Left ventricle myocardium inferior (tissue), 1 donor: ENCODE results near the gene CNDP1. TPM values are rescaled to one million over a fixed set of nuclear protein-coding genes. Genes with fewer than 3 reads are reported as not detected.

Experiments
- DNase-seq: peaks from one replicate; pipeline ENCODE4 v3.0.0-alpha.2; 2020
- H3K27ac ChIP-seq: fragments of 200-600 bp; replicated peaks from 2 replicates; pipeline ENCODE4 v1.8.0; 2021
- H3K27me3 ChIP-seq: fragments of 200-600 bp; 2 replicates; pipeline ENCODE4 v1.8.0; 2021; ENCODE audit warnings: low read depth
- H3K36me3 ChIP-seq: fragments of 200-600 bp; 2 replicates; pipeline ENCODE4 v1.8.0; 2021
- H3K4me1 ChIP-seq: fragments of 200-600 bp; 2 replicates; pipeline ENCODE4 v1.8.0; 2021
- H3K4me3 ChIP-seq: fragments of 200-600 bp; 2 replicates; pipeline ENCODE4 v1.8.0; 2021; ENCODE audit warnings: mild to moderate bottlenecking, moderate library complexity
- H3K9me3 ChIP-seq: fragments of 200-600 bp; replicated peaks from 2 replicates; pipeline ENCODE4 v1.8.0; 2021
- CTCF ChIP-seq: fragments of 200-600 bp; IDR thresholded peaks from 2 replicates; pipeline ENCODE4 v1.8.0; 2021; ENCODE audit warnings: antibody characterized with exemption, mild to moderate bottlenecking, borderline replicate concordance
- intact Hi-C: fragments of 100-400 bp; cut with micrococcal nuclease; formaldehyde crosslinking; loops from one replicate; pipeline ENCODE4 v1.11.0; 2022
- total RNA-seq: library from RNA; stranded (reverse); fragmentation: NEBNext Ultra II Directional; extraction: Animal tissue kit (Norgen Biotek cat#: 25700); gene quantifications from one replicate; pipeline ENCODE4 v1.2.1, GENCODE V29; 2021
- donor health status: DM: no; HTN: yes; CAD: no; lungs with severe emphysema.

CNDP1 gene
- total RNA-seq, 1 donor from 2014 or later, result not detected

GRCh38 chr18:74546007-74546406 lies 11.7 kb downstream of the CNDP1 start:
- TF ChIP-seq CTCF, result no peak
- Histone ChIP-seq H3K27ac (peak overlapping the region; percentile 93), H3K9me3 (peaks cover 24% of the 10 kb centered on the region), H3K36me3 (no peaks in the 10 kb centered on the region), H3K4me3 (no peak overlapping the region), H3K4me1 (peaks cover 48% of the 10 kb centered on the region), H3K27me3 (no peaks in the 10 kb centered on the region)
- intact Hi-C loops, result no loop called here
- no peak for DNase-seq

GRCh38 chr18:74546751-74547530 lies 12.6 kb downstream of the CNDP1 start:
- peak overlapping the region; percentile 93 for H3K27ac ChIP-seq
- no peak overlapping the region for H3K4me3 ChIP-seq
- no peaks in the 10 kb centered on the region for H3K36me3 ChIP-seq
- no peak for TF ChIP-seq CTCF
- intact Hi-C loops, result no loop called here
- H3K27me3 ChIP-seq, result no peaks in the 10 kb centered on the region
- peak; percentile 42 for DNase-seq
- peaks cover 55% of the 10 kb centered on the region for H3K4me1 ChIP-seq
- peaks cover 24% of the 10 kb centered on the region for H3K9me3 ChIP-seq

GRCh38 chr18:74547860-74548259 lies 13.6 kb downstream of the CNDP1 start:
- intact Hi-C loops, result no loop called here
- Histone ChIP-seq H3K9me3 (peaks cover 24% of the 10 kb centered on the region), H3K4me3 (no peak overlapping the region), H3K27me3 (no peaks in the 10 kb centered on the region), H3K4me1 (peaks cover 46% of the 10 kb centered on the region), H3K27ac (peak overlapping the region; percentile 93), H3K36me3 (no peaks in the 10 kb centered on the region)
- no peak for TF ChIP-seq CTCF
- DNase-seq, result no peak

- Histone ChIP-seq H3K4me3 (no peak overlapping the region), H3K36me3 (no peaks in the 10 kb centered on the region), H3K4me1 (peaks cover 38% of the 10 kb centered on the region), H3K27ac (no peak overlapping the region), H3K27me3 (no peaks in the 10 kb centered on the region), H3K9me3 (peaks cover 24% of the 10 kb centered on the region)
- TF ChIP-seq CTCF, result no peak
- DNase-seq, result no peak
- intact Hi-C loops, result loop anchor here (5.0 kb wide), 1 partner anchor 52 kb away; the partner anchor contains the start of gene CNDP2
Measured at GRCh38 chr18:74549591-74550104, 15.3 kb downstream of the CNDP1 start.

DNA sequence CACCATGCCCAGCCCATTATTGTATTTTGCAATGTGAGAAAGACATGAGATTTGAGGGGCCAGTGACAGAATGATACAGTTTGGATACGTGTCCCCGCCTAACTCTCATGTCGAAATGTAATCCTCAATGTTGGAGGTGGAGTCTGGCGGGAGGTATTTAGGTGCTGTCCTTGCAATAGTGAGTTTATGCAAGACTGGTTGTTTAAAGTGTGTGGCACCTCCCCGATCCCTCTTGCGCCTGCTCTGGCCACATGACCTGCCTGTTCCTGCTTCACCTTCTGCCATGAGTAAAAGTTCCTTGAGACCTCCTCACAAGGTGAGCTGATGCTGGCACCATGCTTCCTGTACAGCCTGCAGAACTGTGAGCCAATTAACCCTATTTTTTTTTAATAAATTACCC lies 16.6 kb downstream of the CNDP1 start:
- peaks cover 30% of the 10 kb centered on the region for H3K4me1 ChIP-seq
- no peak overlapping the region for H3K4me3 ChIP-seq
- H3K27me3 ChIP-seq, result no peaks in the 10 kb centered on the region
- H3K9me3 ChIP-seq, result peaks cover 24% of the 10 kb centered on the region
- intact Hi-C loops, result loop anchor here (5.0 kb wide), 1 partner anchor 54 kb away; the partner anchor contains the start of gene CNDP2
- no peak overlapping the region for H3K27ac ChIP-seq
- no peak for TF ChIP-seq CTCF
- no peak for DNase-seq
- no peaks in the 10 kb centered on the region for H3K36me3 ChIP-seq
